IPS-15b (cell line): Measurements from ENCODE around the gene TGIF1.
"Not testable (repeated sequence)": the region's sequence is repeated elsewhere in the genome, so short reads cannot be mapped to it uniquely, and the experiment has no call there.

ENCODE experiments used
- H3K27me3 ChIP-seq: one replicate; pipeline ENCODE4 v1.6.1; 2013; ENCODE audit warnings: low read length; ENCODE audit not compliant: control insufficient read depth, insufficient read depth
- H3K36me3 ChIP-seq: one replicate; pipeline ENCODE4 v1.6.1; 2013; ENCODE audit warnings: low read length; ENCODE audit not compliant: control insufficient read depth, insufficient read depth
- H3K4me1 ChIP-seq: one replicate; pipeline ENCODE4 v1.6.1; 2013; ENCODE audit warnings: mild to moderate bottlenecking, low read length; ENCODE audit not compliant: control insufficient read depth, insufficient read depth
- H3K4me3 ChIP-seq: one replicate; pipeline ENCODE4 v1.5.1; 2013; ENCODE audit warnings: low read depth, low read length
- H3K9ac ChIP-seq: one replicate; pipeline ENCODE4 v1.6.1; 2013; ENCODE audit warnings: low read depth, mild to moderate bottlenecking, low read length
- H3K9me3 ChIP-seq: one replicate; pipeline ENCODE4 v1.6.1; 2013; ENCODE audit warnings: mild to moderate bottlenecking, low read length; ENCODE audit not compliant: control insufficient read depth, insufficient read depth

The TGIF1 gene

GRCh38 chr18:3412528-3412927, 37.4 kb upstream of the TGIF1 start:
- not testable (repeated sequence) for H3K4me3 ChIP-seq, H3K27me3 ChIP-seq, H3K4me1 ChIP-seq, H3K9me3 ChIP-seq, H3K9ac ChIP-seq, H3K36me3 ChIP-seq

- H3K9ac ChIP-seq: no peak overlapping the region
Measured at GRCh38 chr18:3415110-3415509, 34.9 kb upstream of the TGIF1 start.

GRCh38 chr18:3418083-3418482, 31.9 kb upstream of the TGIF1 start:
- H3K4me3 ChIP-seq: no peak overlapping the region

More at GRCh38 chr18:3415110-3415509, 34.9 kb upstream of the TGIF1 start:
- Histone ChIP-seq H3K36me3 (no peaks in the 10 kb centered on the region), H3K27me3 (no peaks in the 10 kb centered on the region), H3K9me3 (no peaks in the 10 kb centered on the region), H3K4me3 (no peak overlapping the region), H3K4me1 (no peaks in the 10 kb centered on the region)

GRCh38 chr18:3420919-3421279, 29.1 kb upstream of the TGIF1 start:
- Histone ChIP-seq H3K4me1 (peaks cover 3% of the 10 kb centered on the region), H3K36me3 (no peaks in the 10 kb centered on the region), H3K4me3 (no peak overlapping the region), H3K27me3 (no peaks in the 10 kb centered on the region), H3K9me3 (no peaks in the 10 kb centered on the region), H3K9ac (no peak overlapping the region)

More at GRCh38 chr18:3418083-3418482, 31.9 kb upstream of the TGIF1 start:
- H3K36me3 ChIP-seq: no peaks in the 10 kb centered on the region
- H3K9me3 ChIP-seq: no peaks in the 10 kb centered on the region
- no peaks in the 10 kb centered on the region for H3K4me1 ChIP-seq
- no peak overlapping the region for H3K9ac ChIP-seq
- no peaks in the 10 kb centered on the region for H3K27me3 ChIP-seq

GRCh38 chr18:3422905-3423304, 27.1 kb upstream of the TGIF1 start:
- Histone ChIP-seq H3K4me1 (peaks cover 3% of the 10 kb centered on the region), H3K9ac (no peak overlapping the region), H3K36me3 (no peaks in the 10 kb centered on the region), H3K4me3 (no peak overlapping the region), H3K27me3 (no peaks in the 10 kb centered on the region), H3K9me3 (no peaks in the 10 kb centered on the region)

- no peak overlapping the region for H3K9ac ChIP-seq
- H3K4me3 ChIP-seq: no peak overlapping the region
- no peaks in the 10 kb centered on the region for H3K9me3 ChIP-seq
- H3K27me3 ChIP-seq: no peaks in the 10 kb centered on the region
- no peaks in the 10 kb centered on the region for H3K36me3 ChIP-seq
- peaks cover 3% of the 10 kb centered on the region for H3K4me1 ChIP-seq
Measured at GRCh38 chr18:3424280-3424890, 25.6 kb upstream of the TGIF1 start.

- Histone ChIP-seq H3K4me3 (no peak overlapping the region), H3K27me3 (no peaks in the 10 kb centered on the region), H3K9me3 (no peaks in the 10 kb centered on the region), H3K36me3 (no peaks in the 10 kb centered on the region), H3K4me1 (peaks cover 3% of the 10 kb centered on the region), H3K9ac (no peak overlapping the region)
Measured at GRCh38 chr18:3425030-3425429, 24.9 kb upstream of the TGIF1 start.

GRCh38 chr18:3425446-3425845, 24.5 kb upstream of the TGIF1 start:
- Histone ChIP-seq H3K4me1 (peaks cover 3% of the 10 kb centered on the region), H3K4me3 (no peak overlapping the region), H3K9me3 (no peaks in the 10 kb centered on the region), H3K36me3 (no peaks in the 10 kb centered on the region), H3K27me3 (no peaks in the 10 kb centered on the region), H3K9ac (no peak overlapping the region)

- H3K36me3 ChIP-seq: no peaks in the 10 kb centered on the region
- no peaks in the 10 kb centered on the region for H3K9me3 ChIP-seq
- H3K27me3 ChIP-seq: no peaks in the 10 kb centered on the region
- H3K9ac ChIP-seq: no peak overlapping the region
- peaks cover 3% of the 10 kb centered on the region for H3K4me1 ChIP-seq
- H3K4me3 ChIP-seq: no peak overlapping the region
Measured at GRCh38 chr18:3426074-3426473, 23.9 kb upstream of the TGIF1 start.

GRCh38 chr18:3427944-3428343, 22.0 kb upstream of the TGIF1 start:
- Histone ChIP-seq H3K4me1 (peaks cover 3% of the 10 kb centered on the region), H3K4me3 (no peak overlapping the region)

GRCh38 chr18:3429121-3429520, 20.9 kb upstream of the TGIF1 start:
- Histone ChIP-seq H3K36me3 (no peaks in the 10 kb centered on the region), H3K9me3 (no peaks in the 10 kb centered on the region), H3K9ac (no peak overlapping the region), H3K4me3 (no peak overlapping the region), H3K27me3 (no peaks in the 10 kb centered on the region), H3K4me1 (peaks cover 3% of the 10 kb centered on the region)

More at GRCh38 chr18:3427944-3428343, 22.0 kb upstream of the TGIF1 start:
- H3K9ac ChIP-seq: no peak overlapping the region
- no peaks in the 10 kb centered on the region for H3K9me3 ChIP-seq
- H3K36me3 ChIP-seq: no peaks in the 10 kb centered on the region
- no peaks in the 10 kb centered on the region for H3K27me3 ChIP-seq

GRCh38 chr18:3434685-3435084, 15.3 kb upstream of the TGIF1 start:
- no peak overlapping the region for H3K9ac ChIP-seq

More at GRCh38 chr18:3434685-3435084, 15.3 kb upstream of the TGIF1 start:
- H3K27me3 ChIP-seq: no peaks in the 10 kb centered on the region
- no peak overlapping the region for H3K4me3 ChIP-seq
- no peaks in the 10 kb centered on the region for H3K4me1 ChIP-seq
- no peaks in the 10 kb centered on the region for H3K36me3 ChIP-seq
- H3K9me3 ChIP-seq: no peaks in the 10 kb centered on the region
